Peyer's patch (tissue), 4 donors: ENCODE data around the gene KIFBP.

Experiments
- CTCF ChIP-seq, 6 experiments: fragments of 450-650 bp in 4 of 6; fragments of 200-600 bp in 2 of 6; sonication (generic) in 1 of 6; IDR thresholded peaks; one replicate each; pipeline ENCODE4 v1.5.1; 2017 to 2019; ENCODE audit warnings: antibody characterized with exemption in 6 of 6, mild to moderate bottlenecking in 3 of 6, moderate library complexity in 1 of 6
- POLR2A ChIP-seq, 2 donors: fragments of 450-650 bp; IDR thresholded peaks; one replicate each; pipeline ENCODE4 v1.5.1; 2017; ENCODE audit warnings: antibody characterized with exemption in 2 of 2, mild to moderate bottlenecking in 2 of 2, moderate library complexity in 2 of 2

DNA sequence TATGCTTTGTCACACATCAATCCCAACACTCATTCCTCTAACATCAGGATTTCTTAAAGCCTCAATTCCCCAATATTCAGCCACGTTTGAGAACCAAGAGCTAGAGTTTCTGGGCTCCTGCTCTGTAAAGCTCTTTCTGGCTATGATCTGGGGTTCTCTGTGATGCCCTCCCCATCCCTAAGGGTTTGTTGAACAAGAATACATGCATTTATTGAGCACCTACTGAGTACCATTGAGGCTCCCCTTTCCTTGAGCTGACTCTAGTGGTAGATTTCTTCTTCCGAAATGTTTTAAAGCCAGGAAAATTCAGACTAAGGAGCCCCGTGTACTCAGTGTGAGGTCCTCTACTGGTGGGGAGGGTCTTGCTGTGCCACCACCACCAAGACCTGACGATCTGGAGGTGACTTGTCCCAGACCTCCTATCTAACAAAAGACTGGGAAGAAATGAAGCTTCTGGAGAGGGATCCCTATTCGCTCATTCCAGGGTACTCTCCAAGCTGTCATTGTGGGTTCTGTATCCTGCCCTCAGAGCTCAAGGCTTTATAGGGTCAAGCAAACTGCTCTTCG is 76.2 kb downstream of the KIFBP start:
- no peak for TF ChIP-seq CTCF (IDR thresholded peaks at IDR 0.05)
- no peak for TF ChIP-seq POLR2A (IDR thresholded peaks at IDR 0.05)
